ENCODE results near the gene RASAL1. TPM values are rescaled to one million over a fixed set of nuclear protein-coding genes. Genes with fewer than 3 reads are reported as not detected.

Gene RASAL1

GRCh38 chr12:113055594-113056380, 79.8 kb downstream of the RASAL1 start:
- Histone ChIP-seq H3K4me3 (ENCODE audit: low read length) (no peak overlapping the region), H3K4me1 (ENCODE audit: control insufficient read depth, insufficient read depth, low read length) (no peaks in the 10 kb centered on the region), H3K4me2 (ENCODE audit: low read length) (no peak overlapping the region), H3K9me3 (replicated peaks; ENCODE audit: low read length) (no peaks in the 10 kb centered on the region), H3K36me3 (ENCODE audit: insufficient read depth, low read length) (no peaks in the 10 kb centered on the region), H3K9ac (ENCODE audit: low read depth, low read length) (no peak overlapping the region), H3K27me3 (ENCODE audit: control insufficient read depth, insufficient read depth, low read length) (peaks cover 69% of the 10 kb centered on the region)

DNA sequence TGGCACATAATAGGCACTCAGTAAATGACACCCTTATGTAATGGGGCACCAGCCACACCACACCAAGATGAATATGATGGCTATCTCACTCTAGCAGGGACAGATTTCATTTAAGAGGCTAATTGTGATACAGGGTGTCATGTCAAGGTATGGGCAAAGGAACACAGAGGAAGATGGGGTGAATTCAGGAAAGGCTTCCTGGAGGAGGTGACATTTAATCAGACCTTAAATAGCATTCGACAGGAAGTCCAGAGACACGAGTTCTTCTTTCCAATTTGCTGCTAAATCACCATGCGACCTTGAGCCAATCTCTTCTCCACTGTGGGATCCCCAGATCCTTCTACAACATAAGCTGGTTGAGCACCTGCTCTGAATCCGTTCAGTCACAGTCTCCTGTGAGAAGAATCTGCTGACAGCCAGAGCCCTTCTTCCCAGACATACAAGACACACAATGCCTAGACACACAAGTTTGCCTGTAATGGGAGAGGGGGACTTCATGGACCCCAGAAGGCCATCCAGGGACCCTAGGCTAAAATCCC, 80.5 kb downstream of the RASAL1 start:
- peaks cover 66% of the 10 kb centered on the region for H3K27me3 ChIP-seq (ENCODE audit: control insufficient read depth, insufficient read depth, low read length)
- H3K4me2 ChIP-seq (ENCODE audit: low read length), result no peak overlapping the region
- H3K4me3 ChIP-seq (ENCODE audit: low read length), result no peak overlapping the region
- no peaks in the 10 kb centered on the region for H3K9me3 ChIP-seq (replicated peaks; ENCODE audit: low read length)
- H3K4me1 ChIP-seq (ENCODE audit: control insufficient read depth, insufficient read depth, low read length), result no peaks in the 10 kb centered on the region
- H3K9ac ChIP-seq (ENCODE audit: low read depth, low read length), result no peak overlapping the region
- H3K36me3 ChIP-seq (ENCODE audit: insufficient read depth, low read length), result no peaks in the 10 kb centered on the region

DNA sequence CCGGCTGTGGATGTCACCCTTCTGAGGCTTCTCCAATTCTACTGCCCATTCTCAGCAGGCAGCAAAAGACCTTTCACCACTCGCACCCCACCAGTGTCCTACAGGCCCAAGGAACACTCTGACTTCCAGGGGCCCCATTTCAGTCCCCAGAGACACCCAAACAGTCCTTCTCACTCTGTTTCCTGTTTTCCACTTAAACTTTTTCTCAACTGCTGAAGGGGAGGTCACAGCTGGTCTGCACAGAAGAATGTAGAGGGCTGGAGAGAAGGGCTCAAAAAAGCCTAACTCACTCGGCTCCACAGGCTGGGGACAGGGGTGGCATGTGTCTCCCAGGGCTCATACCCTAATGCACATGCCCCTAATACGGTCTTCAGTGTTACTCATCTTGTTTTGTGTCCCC, 83.2 kb downstream of the RASAL1 start:
- Histone ChIP-seq H3K4me3 (ENCODE audit: low read length) (no peak overlapping the region), H3K9ac (ENCODE audit: low read depth, low read length) (no peak overlapping the region), H3K4me1 (ENCODE audit: control insufficient read depth, insufficient read depth, low read length) (no peaks in the 10 kb centered on the region), H3K27me3 (ENCODE audit: control insufficient read depth, insufficient read depth, low read length) (peaks cover 46% of the 10 kb centered on the region), H3K4me2 (ENCODE audit: low read length) (no peak overlapping the region), H3K36me3 (ENCODE audit: insufficient read depth, low read length) (no peaks in the 10 kb centered on the region), H3K9me3 (replicated peaks; ENCODE audit: low read length) (no peaks in the 10 kb centered on the region)

GRCh38 chr12:113051759-113052158, 83.8 kb downstream of the RASAL1 start:
- Histone ChIP-seq H3K4me1 (ENCODE audit: control insufficient read depth, insufficient read depth, low read length) (no peaks in the 10 kb centered on the region), H3K4me3 (ENCODE audit: low read length) (no peak overlapping the region), H3K9me3 (replicated peaks; ENCODE audit: low read length) (no peaks in the 10 kb centered on the region), H3K9ac (ENCODE audit: low read depth, low read length) (no peak overlapping the region), H3K36me3 (ENCODE audit: insufficient read depth, low read length) (no peaks in the 10 kb centered on the region), H3K4me2 (ENCODE audit: low read length) (no peak overlapping the region), H3K27me3 (ENCODE audit: control insufficient read depth, insufficient read depth, low read length) (peaks cover 46% of the 10 kb centered on the region)

DNA sequence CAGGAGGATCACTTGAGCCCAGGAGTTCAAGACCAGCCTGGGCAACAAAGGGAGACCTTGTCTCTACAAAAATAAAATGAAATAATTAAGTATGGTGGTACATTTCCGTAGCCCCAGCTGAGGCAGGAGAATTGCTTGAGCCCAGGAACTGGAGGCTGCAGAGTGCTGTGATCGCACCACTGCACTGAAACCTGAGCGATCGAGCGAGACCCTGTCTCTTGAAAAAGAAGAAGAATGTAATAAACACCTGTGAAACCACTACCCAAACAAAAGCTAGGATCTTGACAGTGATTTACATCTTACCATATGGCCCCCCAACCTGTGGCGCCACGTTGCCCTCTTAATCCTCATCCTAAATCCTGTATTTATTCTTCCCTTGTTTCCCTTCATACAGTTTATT, 84.8 kb downstream of the RASAL1 start:
- H3K27me3 ChIP-seq (ENCODE audit: control insufficient read depth, insufficient read depth, low read length), result peaks cover 39% of the 10 kb centered on the region
- no peaks in the 10 kb centered on the region for H3K4me1 ChIP-seq (ENCODE audit: control insufficient read depth, insufficient read depth, low read length)
- no peaks in the 10 kb centered on the region for H3K36me3 ChIP-seq (ENCODE audit: insufficient read depth, low read length)
- no peak overlapping the region for H3K4me2 ChIP-seq (ENCODE audit: low read length)
- H3K9me3 ChIP-seq (replicated peaks; ENCODE audit: low read length), result no peaks in the 10 kb centered on the region
- no peak overlapping the region for H3K4me3 ChIP-seq (ENCODE audit: low read length)
- no peak overlapping the region for H3K9ac ChIP-seq (ENCODE audit: low read depth, low read length)

GRCh38 chr12:113049976-113050742, 85.4 kb downstream of the RASAL1 start:
- Histone ChIP-seq H3K9ac (ENCODE audit: low read depth, low read length) (no peak overlapping the region), H3K36me3 (ENCODE audit: insufficient read depth, low read length) (no peaks in the 10 kb centered on the region), H3K4me2 (ENCODE audit: low read length) (no peak overlapping the region), H3K4me3 (ENCODE audit: low read length) (no peak overlapping the region), H3K4me1 (ENCODE audit: control insufficient read depth, insufficient read depth, low read length) (no peaks in the 10 kb centered on the region), H3K9me3 (replicated peaks; ENCODE audit: low read length) (no peaks in the 10 kb centered on the region), H3K27me3 (ENCODE audit: control insufficient read depth, insufficient read depth, low read length) (peaks cover 35% of the 10 kb centered on the region)

Small RNA genes within 50 kb of the gene (small RNA-seq; reads per million reads assigned to genes)
- gene MIR7106 (not detected), gene RF00019 (not detected)
